GM21390 (cell line): Measurements from ENCODE around the gene FGF12.

Experiments used
- ATAC-seq: cut with Tn5 transposase; IDR thresholded peaks from one replicate; pipeline ENCODE4 v1.9.1; 2021; ENCODE audit not compliant: unreplicated experiment

The FGF12 gene

DNA sequence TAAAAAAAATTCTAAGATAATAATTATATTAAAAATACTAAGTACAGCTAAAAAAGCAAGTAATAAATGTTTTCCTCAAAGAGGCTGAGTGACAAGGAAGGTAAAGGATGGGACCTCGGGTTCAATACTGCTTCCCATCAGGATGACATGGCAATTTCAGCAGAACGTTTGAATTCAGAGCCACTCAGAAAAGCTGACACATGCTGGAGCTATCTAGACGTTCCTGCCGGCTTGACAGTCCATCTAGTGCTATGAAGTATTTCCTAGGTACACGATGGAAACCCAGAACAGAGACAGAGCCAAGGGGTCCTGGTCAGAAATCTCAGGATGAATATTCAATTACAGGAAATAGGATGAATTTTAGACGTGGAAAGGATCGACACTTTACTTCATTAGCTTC lies 361.8 kb downstream of the FGF12 start:
- ATAC-seq: no peak

DNA sequence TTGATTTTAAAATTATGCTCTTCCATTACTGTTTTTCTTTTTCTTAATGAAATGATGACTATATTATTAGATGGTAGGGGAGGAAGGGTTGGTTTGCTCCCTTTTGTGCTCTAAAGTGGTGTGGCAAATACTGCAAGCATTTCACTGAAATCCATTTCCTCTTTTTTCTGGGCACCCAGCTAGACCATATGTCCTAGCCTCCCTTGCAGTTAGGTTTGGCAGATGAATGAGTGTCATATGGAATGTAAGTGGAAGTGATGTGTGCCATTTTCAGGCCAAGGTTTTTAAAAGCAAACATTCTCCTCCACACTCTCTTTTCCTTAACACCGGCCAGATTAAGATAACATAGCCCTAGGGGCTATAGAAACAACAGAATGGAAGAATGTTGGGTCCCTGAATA lies 363.0 kb downstream of the FGF12 start:
- no peak for ATAC-seq

DNA sequence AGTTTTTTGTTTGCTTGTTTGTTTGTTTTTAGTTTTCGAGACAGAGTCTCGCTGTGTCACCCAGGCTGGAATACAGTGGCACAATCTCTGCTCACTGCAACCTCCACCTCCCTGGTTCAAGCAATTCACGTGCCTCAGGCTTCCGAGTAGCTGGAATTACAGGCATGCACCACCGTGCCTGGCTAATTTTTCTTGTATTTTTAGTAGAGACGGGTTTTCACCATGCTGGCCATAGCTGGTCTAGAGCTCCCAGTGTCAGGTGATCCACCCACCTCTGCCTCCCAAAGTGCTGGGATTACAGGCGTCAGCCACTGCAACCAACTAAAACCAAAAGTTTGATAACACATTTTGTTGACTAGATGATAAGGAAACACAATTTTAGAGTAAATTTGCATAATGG lies 372.7 kb downstream of the FGF12 start:
- ATAC-seq: no peak

DNA sequence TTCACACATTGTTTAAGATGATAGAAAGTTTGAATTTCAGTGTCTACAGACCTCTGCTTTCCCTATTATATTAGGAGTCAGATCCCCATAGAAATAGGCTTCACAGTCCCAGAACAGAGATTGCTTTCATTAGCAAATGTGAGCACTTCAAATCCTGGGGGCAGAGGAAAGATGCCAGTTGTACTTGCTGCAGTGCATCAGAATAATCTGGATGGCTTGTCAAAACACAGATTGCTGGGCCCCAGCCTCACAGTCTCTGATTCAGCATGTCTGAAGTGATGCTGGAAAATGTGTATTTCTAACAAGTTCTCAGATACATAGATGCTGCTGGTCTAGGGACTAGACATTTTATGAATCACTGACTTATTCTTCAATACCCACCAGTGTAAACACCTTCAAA lies 375.2 kb downstream of the FGF12 start:
- no peak for ATAC-seq

DNA sequence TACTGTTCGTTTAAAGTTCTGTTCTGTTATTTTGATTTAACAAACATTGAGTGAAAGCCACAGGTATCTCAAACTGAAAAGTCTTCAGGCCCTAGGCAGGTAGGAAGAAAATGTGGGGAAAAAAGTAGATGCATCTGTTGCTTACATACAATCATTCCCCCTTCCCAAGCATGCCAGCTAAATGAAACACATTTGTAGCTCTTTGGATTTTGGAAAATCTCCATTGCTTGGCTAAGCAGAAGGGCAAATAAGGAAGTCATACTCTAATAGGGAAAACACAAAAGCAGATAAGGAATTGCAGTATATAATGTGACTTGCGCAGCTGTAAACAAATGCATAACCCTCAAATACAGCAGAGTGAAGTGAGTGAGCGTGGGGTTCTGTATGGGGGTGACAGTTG lies 375.9 kb downstream of the FGF12 start:
- no peak for ATAC-seq

DNA sequence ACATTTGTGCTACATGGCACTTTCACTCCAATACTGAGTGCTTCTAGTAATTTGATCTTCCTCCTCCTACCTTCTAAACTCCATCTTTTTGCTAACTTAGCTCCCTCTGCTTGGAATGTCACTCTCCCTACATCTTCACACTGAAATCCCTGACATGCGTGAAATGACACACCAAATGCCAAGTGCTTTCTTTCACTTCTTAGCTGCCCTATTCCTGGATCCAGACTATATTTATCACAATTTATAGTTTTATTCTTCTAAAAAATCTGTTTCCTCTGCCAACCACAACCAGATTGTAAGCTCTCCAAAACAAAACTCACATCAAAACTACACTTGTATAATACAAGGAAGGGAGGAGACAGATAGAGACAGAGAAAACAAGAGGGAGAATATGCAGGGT lies 387.3 kb downstream of the FGF12 start:
- ATAC-seq: no peak

DNA sequence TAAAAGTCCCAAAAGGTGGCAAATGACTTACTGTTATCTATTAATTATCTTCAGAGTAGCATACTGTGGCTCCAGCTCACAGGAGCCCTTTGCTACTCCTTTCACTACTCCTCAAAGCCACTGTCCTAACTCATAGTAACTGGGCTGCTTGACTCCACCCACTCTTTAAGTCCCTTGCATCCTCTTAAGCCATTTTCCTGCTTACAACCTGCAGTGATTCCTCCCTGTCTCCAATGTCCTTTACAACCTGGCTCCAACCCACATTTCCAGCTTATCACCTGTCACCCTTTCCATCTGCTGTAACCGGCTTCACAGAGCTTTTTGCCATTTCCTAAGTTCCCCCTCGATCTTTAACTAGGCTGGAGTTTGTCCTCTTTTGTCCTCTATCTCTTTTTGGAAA lies 388.1 kb downstream of the FGF12 start:
- ATAC-seq: no peak

DNA sequence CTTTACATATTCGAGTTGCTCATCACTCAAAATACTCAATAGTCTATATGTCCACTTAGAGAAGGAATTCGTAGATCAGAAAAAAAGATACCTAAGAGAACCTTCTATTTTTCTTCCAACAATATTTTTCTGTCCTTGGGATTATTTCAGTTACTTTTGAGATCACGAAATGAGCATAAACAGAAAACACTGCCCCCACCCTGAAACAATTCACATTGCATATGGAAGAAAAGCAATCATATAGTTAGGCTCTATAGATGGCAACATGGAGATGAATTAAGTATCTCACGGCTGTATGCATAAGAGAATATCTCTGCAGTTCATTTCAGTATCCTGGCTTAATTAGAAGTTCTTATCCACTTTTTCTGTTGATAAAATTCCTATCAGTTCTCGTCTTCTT lies 391.1 kb downstream of the FGF12 start:
- no peak for ATAC-seq

DNA sequence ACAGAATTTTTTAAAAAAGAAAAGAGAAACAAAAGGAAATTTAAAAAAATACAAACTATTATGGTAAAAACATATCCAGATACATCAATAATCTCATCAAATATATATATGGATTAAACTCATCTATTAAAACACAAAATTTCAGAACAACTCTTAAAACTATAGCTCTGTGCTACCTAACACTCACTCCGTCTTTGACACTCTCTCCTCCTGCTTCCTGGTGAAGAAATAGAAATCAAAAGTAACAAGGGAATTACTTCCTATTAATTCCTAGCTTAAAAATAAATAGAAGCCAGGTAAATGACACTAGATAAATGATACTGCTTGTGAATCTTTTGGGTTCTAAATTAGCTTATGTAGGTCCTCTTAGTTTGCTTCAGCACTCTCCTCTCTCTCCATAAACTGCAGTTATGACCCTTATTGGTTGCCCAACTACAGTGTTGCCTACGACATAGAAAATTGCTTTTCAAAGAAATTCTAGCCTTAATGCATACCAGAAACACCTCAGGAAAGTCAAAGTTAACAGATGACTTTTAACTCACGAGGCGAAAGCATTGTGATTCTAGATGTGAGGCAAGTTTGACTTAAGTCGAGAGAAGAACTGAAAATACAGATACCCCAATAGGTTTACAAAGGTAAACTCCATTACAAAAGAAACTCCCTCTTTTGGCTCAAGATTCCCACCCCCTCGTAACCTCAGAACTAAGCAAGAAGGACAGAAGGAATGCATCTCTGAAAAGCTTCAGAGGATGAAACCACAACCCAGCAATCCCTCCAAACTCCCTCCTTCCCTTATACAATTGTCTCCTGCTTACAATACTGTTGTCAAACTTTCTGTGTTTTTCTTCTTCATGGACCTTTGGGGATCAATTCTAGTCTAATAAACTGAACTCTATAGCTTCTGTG lies 394.7 kb downstream of the FGF12 start:
- ATAC-seq: no peak

DNA sequence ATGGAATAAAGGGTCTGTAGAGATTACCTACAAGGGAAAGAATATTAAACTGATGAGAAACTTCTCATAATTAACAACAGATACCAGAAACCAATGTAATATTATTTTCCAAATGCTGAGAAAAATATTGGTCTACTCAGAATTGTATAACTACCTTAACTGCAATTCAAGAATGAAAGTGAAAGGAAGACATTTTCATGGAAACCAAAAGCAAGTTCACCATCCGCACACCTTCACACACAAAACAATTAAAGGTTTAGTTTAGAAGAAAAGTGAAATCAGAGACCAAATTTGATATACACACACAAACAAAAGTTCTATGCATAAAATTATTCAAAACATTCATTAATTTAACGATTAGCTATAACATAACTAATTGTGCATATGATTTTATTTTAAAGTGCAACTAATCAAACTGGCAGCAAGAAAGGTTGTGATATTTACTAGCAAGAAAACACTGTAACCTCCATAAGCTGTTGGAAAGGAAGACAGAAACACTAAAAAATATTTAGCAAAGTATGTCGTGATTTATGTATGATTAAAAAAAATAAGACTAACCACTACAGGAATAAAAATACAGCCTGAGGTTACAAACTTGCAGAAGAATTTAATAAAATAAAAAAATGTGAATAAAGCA lies 395.5 kb downstream of the FGF12 start:
- ATAC-seq: peak; percentile 72

DNA sequence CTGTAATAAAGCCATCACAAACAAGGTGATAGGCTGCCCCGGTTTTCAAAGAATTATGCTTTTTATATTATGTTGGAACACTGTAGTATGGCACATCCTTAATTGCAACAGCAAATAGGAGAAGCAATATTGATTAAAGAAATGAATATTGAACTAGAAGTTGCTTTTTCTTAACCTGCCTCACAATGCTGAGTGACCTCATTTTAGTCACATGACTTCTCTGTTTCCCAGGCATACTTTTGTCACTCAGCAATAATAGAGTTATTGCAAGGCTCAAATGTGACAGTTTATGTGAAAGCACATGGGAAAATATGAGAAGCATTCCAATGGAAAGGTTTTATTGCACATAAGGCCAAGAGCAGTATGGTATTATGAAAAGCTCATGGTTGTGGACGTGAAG lies 400.7 kb downstream of the FGF12 start:
- ATAC-seq: no peak

DNA sequence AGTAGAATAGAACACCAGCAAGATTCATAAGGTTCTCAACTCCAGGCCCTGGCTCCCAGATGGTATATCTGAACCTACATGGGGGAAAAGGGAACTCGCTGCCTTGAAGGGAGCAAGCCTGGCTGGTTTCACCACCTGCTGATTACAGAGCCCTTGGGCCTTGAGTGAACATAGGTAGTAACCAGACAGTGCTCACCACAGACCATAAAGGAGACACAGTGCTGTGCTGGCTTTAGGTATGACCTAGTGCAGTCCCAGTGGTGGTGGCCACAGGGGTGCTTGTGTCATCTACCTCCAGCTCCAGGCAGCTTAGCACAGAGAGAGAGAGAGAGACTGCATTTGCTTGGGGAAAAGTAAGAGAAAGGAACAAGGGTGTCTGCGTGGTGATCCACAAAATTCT lies 409.8 kb downstream of the FGF12 start:
- no peak for ATAC-seq

DNA sequence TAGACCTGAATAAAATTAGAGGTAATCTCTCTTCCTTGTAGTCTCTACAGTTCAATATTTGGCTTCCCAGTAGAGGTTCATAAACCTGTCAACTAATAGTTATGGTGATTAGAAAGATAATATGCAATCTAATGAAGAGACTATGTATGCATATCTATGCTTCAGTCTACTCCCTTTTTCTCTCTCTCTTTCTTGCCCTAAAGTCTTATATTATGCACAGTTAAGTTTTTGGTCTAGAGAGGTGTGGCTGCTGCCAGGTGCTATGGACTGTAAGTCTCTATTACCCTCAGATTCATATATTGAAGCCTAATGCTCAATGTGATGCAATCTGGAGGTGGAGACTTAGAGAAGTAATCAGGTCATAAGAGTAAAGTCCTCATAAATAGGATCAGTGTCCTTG lies 413.7 kb downstream of the FGF12 start:
- ATAC-seq: no peak

DNA sequence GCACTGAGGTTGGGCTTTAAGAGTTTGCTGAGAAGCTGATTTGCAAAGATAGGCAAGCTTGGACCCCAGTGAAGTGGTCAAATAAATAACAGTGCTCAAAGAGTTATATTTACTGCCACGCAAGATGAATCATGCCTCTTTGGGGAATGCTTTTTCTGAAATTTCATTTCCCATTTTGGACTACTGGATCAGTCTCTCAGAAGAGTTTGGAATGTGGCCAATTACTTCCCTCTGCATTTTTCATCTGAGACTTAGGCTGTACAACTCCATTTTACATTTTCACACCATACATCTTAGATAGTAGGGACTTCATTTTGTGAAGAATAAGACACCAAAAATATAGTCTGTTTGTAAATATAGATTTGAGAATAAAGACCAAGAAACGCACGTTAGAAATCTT lies 419.7 kb downstream of the FGF12 start:
- ATAC-seq: no peak

DNA sequence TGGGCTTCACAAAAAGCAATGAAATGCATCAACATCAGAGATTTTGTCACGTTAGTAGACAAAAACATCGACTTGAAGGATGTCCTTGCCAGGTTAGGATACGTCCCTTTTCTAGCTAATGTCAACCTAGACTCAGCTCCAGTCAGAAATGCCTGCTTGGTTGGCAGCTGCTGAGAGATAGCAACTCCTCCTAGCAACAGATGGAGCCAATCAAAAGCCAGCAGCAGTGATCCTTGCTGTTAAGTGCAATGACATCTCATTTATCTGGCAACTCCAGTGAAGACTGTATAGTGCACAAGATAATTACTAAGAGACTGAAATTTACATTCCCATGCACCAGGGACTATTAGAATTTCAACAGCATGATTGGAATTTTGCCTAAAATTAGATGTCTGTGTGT lies 424.1 kb downstream of the FGF12 start:
- no peak for ATAC-seq

DNA sequence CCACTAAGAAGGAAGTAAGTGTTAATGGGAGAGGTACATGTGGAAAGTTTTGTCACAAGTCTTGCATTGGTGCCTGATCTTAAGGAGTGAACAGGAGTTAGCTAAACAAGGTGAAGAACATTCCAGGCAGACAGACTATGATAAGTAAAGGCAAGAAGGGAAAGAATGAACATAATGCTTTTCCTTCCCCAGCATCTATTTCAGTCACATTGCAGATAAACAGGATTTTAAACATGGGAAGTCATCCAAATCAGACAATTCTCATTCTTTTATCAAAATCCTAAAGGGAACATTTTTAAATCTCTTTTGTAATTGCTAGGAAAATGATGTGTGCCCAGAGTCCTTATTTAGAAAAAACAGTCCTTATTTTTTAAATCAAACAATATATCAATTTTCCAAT lies 424.6 kb downstream of the FGF12 start:
- ATAC-seq: no peak

DNA sequence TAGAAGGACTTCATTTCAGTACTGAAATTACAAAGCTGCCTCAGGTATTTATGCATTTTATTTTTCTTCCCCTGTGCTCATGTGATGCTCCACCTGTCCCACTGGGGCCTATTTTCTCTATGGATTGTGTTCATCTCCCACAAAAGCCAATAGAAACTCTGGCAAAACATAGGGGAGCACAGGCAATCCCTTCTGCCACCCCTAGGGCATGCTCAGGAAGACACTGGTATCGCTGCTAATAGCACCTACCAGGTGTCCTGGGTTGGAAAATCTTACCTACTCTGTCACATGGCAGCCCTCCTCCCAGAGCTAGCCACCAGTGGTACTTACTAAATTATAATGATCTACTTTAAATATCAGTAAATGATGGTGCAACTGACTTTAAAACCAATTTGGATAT lies 427.4 kb downstream of the FGF12 start:
- ATAC-seq: no peak

DNA sequence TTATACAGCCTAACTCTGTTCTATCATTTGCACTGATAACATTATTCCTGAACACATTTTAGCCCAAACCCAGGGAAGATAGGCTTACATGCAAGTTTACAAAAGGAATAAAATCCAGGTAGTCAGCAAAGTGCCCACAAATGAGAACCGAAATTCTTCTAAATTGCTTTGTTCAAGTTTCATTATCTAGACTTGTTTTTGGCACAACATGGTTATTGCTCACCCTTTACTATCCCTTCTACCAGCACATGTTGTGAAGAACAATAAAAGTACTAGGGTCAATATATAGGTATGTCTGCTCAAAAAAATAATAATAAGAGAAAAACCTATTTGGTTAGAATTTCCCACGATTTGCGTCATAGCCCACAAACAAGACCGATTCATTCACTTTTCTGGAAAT lies 430.5 kb downstream of the FGF12 start:
- no peak for ATAC-seq

DNA sequence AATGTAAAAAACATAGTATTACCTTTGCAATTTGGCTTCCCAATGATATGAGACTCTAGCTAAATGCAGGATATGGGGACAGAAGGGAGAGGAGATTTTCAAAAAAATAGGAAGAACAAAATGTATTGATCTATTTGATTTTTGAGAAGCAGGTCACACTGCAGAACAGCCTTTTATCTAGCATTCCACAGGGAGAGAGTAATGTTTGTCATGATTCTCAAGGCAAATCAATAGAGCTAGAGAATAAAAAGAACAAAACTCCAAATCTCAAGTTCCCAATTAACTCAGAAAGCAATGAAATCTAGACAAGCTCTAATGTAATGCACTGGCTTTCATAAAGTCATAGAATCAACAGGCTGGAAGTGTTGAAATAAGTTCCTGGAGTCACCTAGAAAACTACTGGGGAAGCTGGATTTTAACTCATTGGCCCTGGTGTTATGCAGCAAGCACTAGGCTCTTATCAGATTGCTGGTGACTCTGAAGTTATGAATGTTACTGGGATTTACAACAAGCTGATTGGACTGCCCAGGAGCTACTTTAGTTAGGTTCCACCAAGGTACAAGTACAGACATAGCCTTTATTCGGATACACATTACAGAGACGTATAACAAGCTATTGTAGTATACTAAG lies 442.8 kb downstream of the FGF12 start:
- ATAC-seq: no peak

DNA sequence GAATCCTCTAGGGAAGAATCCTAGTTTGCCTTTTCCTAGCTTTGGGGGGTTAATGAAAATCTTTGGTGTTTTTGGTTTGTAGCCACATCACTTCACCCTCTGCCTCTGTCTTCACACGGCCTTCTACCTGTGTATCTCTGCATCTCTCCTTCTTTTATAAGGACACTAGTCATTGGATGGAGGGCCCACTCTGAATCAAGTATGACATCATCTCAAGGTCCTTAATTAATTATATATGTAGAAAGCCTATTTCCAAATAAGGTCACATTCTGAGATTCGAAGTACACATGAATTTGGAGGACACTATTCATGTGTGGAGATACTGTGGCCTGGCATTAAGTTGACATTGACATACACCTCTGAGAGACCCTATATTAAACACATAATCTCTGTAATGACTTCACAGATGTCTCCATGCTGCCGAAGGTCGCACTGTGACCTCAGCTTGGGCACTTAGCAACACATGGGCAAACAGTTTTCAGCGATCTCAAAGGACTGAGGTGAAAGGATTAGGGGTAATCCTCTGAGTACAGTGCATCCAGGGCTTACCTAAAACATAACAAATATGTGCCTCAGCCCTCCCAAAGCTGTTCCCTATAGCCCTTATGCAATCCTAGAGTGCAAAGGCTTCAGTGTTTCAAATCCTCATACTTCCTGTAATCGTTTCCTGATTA lies 446.0 kb downstream of the FGF12 start:
- no peak for ATAC-seq

DNA sequence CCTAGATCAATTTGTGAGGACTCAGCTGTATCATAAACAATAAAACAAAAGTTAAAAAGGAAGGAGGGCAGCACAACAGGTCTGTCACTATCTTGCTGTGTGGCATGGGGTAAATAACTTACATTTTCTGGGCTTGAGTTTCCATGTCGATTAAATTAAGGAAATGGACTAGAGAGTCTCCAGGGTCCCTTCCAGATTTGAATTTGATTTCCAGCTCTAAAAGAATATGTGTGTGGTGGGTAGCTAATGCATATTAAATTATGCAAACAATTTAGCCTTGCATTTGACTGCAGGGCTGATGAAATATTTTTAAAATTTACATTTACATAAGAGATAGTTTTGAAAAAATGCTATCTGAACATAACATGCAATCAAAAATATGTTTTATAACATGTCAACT lies 447.7 kb downstream of the FGF12 start:
- no peak for ATAC-seq

DNA sequence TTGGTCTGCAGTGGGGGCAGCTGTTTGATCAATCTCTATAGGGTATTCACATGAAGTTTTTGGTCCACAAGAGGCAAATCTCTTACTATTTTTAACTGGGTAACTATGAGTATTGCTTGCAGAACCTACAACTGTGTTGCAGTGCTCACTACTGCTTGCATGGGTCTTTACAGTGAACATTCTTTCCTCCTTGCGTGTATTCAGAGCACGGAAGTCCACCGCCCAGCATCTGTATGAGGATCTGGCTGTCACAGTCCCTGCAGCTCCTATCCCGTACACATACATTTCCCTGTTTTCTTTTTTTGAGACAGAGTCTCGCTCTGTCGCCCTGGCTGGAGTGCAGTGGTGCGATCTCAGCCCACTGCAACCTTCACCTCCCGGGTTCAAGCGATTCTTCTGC lies 449.9 kb downstream of the FGF12 start:
- ATAC-seq: no peak
